ENCODE measurements around the gene TRIM59. TPM values are rescaled to one million over a fixed set of nuclear protein-coding genes. Genes with fewer than 3 reads are reported as not detected.
A peak's percentile ranks its signal among the peaks of the same experiment; 100 is the strongest.

Gene TRIM59
- total RNA-seq, 4 donors from 2014 or later, result 0.32 to 1.6 (median 1.4) TPM

DNA sequence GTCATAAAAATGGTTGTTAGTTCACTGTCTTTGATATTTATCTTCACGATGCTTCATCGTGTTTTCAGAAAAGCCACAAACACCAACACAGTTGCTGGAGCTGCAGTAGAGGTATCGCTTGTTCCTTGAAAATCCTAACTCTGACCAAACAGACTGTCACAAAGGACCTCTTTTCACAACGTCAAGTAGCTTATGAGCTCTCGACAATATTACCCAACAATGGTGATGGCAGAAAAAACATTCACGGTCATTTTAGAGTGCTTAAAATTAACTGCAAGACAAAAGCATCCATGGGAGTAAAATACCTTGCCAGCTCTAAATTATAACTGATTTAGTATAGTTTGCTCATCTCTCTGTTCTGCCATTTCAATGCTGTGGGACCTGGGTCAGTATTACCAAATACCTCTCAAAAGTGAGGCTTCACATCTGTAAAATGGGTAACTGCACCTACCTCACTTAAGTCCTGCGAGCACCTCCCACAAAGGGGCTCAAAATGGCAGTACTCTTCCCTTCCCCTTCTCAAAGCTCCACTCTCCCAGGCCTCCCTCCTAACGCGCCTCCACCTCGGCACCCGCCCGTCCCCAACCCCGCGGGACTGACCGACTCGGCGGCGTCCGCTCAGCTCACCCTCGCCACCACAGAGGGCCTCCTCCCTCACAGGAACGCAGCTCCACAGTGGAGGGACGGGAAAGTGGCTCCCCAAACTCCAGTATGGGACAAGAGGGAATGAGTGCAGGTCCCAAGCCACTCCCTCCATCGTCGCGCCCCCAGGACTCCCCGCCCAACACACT is 546 bp downstream of the TRIM59 start:
- DNase-seq (ENCODE audit: low spot score) (no peak), ATAC-seq (ENCODE audit: low FRiP score) (peak; percentile 71)
- TF ChIP-seq, protein P1, sequence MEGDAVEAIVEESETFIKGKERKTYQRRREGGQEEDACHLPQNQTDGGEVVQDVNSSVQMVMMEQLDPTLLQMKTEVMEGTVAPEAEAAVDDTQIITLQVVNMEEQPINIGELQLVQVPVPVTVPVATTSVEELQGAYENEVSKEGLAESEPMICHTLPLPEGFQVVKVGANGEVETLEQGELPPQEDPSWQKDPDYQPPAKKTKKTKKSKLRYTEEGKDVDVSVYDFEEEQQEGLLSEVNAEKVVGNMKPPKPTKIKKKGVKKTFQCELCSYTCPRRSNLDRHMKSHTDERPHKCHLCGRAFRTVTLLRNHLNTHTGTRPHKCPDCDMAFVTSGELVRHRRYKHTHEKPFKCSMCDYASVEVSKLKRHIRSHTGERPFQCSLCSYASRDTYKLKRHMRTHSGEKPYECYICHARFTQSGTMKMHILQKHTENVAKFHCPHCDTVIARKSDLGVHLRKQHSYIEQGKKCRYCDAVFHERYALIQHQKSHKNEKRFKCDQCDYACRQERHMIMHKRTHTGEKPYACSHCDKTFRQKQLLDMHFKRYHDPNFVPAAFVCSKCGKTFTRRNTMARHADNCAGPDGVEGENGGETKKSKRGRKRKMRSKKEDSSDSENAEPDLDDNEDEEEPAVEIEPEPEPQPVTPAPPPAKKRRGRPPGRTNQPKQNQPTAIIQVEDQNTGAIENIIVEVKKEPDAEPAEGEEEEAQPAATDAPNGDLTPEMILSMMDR (IDR thresholded peaks at IDR 0.05), result no peak

DNA sequence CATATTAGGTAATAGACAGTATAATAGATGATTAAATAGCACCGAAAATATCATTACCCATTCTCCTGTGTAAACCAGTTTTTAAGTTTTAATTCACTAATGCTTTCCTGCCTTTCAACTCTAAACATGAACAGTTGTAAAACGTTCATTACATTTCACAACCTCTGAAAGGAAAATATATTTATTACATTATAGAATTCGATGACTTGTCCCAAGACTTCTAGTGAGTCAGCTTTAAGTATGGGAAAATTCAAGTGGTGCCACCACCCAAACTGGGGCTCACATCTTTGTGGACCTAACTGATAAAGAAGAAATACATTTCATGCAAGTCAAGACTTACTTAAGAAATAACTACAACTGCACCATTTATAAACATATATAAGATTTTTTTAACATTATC is 2.0 kb downstream of the TRIM59 start:
- DNase-seq (ENCODE audit: low spot score) (no peak), ATAC-seq (ENCODE audit: low FRiP score) (no peak)
- TF ChIP-seq, protein P1 (IDR thresholded peaks at IDR 0.05), result no peak

DNA sequence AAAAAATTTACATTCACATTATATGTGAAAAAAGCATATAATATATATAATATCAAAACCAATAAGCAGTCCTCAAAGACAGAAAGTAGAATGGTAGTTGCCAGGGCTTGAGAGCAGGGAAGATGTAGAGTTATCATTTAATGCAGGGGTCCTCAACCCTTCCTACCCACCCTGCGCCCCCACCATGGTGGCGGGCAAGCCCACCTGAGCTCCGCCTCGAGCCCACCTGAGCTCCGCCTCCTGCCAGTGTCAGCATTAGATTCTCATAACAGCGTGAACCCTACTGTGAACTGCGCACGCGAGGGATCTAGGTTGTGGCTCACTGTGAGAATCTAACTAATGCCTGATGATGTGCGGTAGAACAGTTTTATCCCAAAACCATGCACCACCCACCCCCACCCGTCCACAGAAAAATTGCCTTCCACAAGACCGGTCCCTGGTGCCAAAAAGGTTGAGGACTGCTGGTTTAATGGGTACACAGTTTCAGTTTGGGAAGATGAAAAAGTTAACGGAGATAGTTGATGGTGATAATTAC is 3.0 kb downstream of the TRIM59 start:
- ATAC-seq (ENCODE audit: low FRiP score), result no peak

DNA sequence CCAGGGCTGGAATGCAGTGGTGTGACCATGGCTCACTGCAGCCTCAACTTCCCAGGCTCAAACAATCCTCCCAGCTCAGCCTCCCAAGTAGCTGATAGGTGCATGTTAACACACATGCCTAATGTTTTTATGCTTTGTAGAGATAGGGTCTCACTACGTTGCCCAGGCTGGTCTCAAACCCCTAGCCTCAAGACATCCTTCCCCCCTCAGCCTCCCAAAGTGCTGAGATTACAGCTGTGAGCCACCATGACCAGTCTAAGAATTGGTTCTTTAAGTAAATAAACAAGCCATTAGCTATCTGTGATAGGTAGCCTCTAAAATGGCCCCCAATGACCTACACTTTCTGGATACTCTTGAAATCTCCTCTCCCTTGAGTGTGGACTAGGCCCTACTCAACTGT is 3.7 kb downstream of the TRIM59 start:
- TF ChIP-seq, protein P1 (IDR thresholded peaks at IDR 0.05), result no peak
- DNase-seq (ENCODE audit: low spot score) (no peak), ATAC-seq (ENCODE audit: low FRiP score) (no peak)

More for the DNA sequence above, 3.0 kb downstream of the TRIM59 start:
- TF ChIP-seq, protein P1 (IDR thresholded peaks at IDR 0.05), result no peak
- no peak for DNase-seq (ENCODE audit: low spot score)

DNA sequence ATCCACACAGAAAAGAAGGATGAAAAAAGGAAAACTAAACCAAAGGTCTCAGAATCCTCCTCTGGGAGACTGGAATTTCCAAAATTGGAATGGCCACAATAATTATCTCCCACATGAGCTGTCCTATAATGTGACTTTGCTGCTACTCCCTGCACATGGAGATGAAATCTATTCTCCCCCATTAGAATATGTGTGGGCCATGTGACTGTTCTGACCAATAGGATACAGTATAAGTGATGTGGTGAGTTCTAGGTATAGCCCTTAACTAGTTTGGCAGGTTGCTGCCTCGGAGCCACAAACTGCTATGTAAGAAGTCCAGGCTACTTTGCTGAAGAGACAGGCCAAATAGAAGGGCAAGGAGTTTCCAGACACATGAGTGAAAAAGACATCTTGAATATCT is 5.2 kb downstream of the TRIM59 start:
- TF ChIP-seq, protein P1 (IDR thresholded peaks at IDR 0.05), result no peak
- DNase-seq (ENCODE audit: low spot score), result no peak

DNA sequence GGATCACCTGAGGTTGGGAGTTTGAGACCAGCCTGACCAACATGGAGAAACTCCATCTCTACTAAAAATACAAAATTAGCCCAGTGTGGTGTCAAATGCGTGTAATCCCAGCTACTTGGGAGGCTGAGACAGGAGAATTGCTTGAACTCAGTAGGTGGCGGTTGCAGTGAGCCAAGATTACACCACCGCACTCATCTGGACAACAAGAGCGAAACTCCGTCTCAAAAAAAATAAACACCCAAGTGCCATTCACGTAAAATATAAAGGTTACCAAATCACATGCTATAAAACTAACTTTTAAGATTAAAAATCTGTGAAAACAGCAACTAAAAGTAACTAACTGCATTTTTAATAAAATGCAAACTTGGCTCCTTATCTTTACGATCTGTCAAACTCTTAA is 8.9 kb downstream of the TRIM59 start:
- no peak for DNase-seq (ENCODE audit: low spot score)
- TF ChIP-seq, protein P1 (IDR thresholded peaks at IDR 0.05), result no peak
- no peak for ATAC-seq (ENCODE audit: low FRiP score)

More for the DNA sequence above, 5.2 kb downstream of the TRIM59 start:
- ATAC-seq (ENCODE audit: low FRiP score), result no peak

DNA sequence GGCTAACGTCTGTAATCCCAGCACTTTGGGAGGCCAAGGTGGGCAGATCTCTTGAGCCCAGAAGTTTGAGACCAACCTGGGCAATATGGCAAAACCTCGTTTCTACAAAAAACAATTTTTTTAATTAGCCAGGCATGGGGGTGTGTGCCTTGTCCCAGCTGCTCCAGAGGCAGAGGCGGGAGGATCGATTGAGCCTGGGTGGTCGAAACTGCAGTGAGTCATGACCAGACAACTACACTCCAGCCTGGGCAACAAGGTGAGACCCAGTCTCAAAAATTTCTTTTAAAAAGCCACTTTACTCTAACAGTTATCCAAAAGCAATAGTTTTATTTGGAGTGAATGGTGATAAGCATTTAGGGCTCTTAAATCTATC is 12.5 kb downstream of the TRIM59 start:
- DNase-seq (ENCODE audit: low spot score) (no peak), ATAC-seq (ENCODE audit: low FRiP score) (no peak)
- TF ChIP-seq, protein P1 (IDR thresholded peaks at IDR 0.05), result no peak

Measured in omental fat pad (tissue), 4 donors.